ENCODE measurements around the gene PANK4.

The PANK4 gene

GRCh38 chr1:2496087-2496622, 30.2 kb downstream of the PANK4 start:
- Histone ChIP-seq H3K9me3 (ENCODE audit: insufficient read depth, low read depth, low read length) (no peaks in the 10 kb centered on the region), H3K9ac (ENCODE audit: low read depth, low read length) (no peak overlapping the region), H3K27ac (ENCODE audit: low read length) (no peak overlapping the region), H3K4me3 (ENCODE audit: low read length) (no peak overlapping the region), H3K36me3 (ENCODE audit: insufficient read depth, low read depth, low read length) (no peaks in the 10 kb centered on the region), H3K4me1 (ENCODE audit: insufficient read depth, low read length) (no peaks in the 10 kb centered on the region), H3K27me3 (ENCODE audit: insufficient read depth, low read length) (no peaks in the 10 kb centered on the region; the same call in 1 of the 2 replicates)

DNA sequence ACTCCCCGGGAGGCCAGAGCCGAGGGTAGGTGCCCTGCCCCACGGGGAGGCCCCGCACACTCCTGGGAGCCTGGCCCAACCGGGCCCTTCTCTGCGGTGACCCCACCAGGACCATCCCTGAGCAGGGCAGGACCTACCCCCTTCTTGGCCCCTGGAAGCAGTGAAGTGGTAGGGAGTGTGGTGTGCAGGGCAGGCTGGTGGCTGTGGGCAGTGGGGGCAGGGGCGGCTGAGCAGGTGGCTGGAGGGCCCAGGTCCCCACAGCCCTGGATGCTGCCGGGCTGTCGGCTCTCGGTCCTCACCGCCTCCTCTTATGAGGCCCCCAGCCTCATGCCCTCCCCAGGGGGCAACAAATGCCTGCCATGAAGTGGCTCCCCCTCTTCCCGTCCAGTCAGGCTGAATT, 30.9 kb downstream of the PANK4 start:
- Histone ChIP-seq H3K36me3 (ENCODE audit: insufficient read depth, low read depth, low read length) (no peaks in the 10 kb centered on the region), H3K27ac (ENCODE audit: low read length) (no peak overlapping the region), H3K9ac (ENCODE audit: low read depth, low read length) (no peak overlapping the region), H3K27me3 (ENCODE audit: insufficient read depth, low read length) (no peaks in the 10 kb centered on the region; the same call in 1 of the 2 replicates), H3K4me3 (ENCODE audit: low read length) (no peak overlapping the region), H3K4me1 (ENCODE audit: insufficient read depth, low read length) (no peaks in the 10 kb centered on the region), H3K9me3 (ENCODE audit: insufficient read depth, low read depth, low read length) (no peaks in the 10 kb centered on the region)

DNA sequence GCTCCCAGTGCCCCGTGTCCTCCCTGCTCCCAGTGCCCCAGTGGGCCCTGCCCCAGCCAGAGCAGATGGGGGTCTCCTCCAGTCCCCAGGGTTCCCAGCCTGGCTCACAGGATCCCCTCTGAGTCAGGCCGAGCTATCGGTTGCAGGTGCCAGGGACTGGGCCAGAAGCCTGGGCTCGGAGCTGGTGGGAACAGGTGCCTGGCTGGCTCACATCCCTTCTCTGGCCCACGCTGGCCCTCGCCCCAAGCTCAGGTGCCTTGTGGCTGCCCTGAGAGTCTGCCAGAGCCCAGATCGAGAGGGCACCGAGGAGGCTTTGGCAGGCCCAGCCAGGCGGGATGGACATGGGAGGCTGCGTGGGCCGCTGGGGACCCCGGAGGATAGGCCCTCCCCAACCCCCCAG, 31.4 kb downstream of the PANK4 start:
- H3K9ac ChIP-seq (ENCODE audit: low read depth, low read length): no peak overlapping the region
- H3K27ac ChIP-seq (ENCODE audit: low read length): no peak overlapping the region
- no peaks in the 10 kb centered on the region; the same call in 1 of the 2 replicates for H3K27me3 ChIP-seq (ENCODE audit: insufficient read depth, low read length)
- H3K4me3 ChIP-seq (ENCODE audit: low read length): no peak overlapping the region
- H3K9me3 ChIP-seq (ENCODE audit: insufficient read depth, low read depth, low read length): no peaks in the 10 kb centered on the region
- no peaks in the 10 kb centered on the region for H3K4me1 ChIP-seq (ENCODE audit: insufficient read depth, low read length)
- H3K36me3 ChIP-seq (ENCODE audit: insufficient read depth, low read depth, low read length): no peaks in the 10 kb centered on the region

DNA sequence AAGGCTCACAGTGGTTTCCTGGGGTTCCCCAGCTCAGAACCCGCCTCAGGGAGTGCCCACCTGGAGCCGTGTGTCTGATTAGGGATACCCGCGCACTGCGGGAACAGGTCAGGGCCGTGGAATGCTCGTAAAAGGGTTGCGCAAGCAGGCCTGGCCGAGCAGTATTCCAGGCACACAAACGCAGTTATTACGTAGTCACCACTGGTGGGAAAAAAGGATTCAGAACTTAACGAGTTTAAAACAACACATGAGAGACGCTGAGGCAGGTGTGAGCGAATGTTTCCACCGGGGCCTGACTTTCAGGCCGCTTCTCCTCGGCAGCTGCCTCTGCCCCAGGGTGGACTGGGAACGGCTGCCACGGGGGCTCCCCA, 32.1 kb downstream of the PANK4 start:
- Histone ChIP-seq H3K27ac (ENCODE audit: low read length) (no peak overlapping the region), H3K4me1 (ENCODE audit: insufficient read depth, low read length) (no peaks in the 10 kb centered on the region), H3K27me3 (ENCODE audit: insufficient read depth, low read length) (no peaks in the 10 kb centered on the region; the same call in 1 of the 2 replicates)

DNA sequence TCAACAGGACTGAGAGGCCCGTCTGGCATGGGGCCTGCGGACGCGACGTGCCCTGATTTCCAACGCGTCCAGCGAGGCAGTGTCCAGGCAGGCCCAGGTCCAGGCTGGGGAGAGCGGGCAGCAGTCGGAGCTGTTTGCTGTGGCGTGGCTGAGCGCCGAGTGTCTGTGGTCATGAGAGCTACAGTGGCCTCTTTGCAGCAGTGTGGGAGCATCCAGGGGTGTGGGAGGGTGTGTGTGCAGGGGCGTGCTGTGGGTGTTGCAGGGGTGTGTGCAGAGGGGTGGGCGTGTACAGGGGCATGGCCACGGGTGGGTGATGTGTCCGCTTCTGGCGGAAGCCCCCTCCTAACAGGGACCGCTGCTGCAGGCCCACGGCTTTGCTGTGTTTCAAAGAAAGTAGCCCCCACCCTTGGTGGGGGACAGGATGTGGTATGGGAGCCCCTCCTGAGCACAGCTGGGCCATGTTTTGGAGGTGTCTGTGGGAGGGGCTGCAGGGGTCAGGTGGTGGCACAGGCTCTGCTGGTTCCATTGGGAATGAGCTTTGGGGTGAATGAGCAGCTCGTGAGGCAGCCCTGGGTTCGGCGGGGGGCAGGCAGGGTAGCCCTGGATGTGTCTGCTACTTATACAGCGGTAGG, 32.6 kb downstream of the PANK4 start:
- H3K4me3 ChIP-seq (ENCODE audit: low read length): no peak overlapping the region
- H3K27ac ChIP-seq (ENCODE audit: low read length): no peak overlapping the region
- no peaks in the 10 kb centered on the region; the same call in 1 of the 2 replicates for H3K27me3 ChIP-seq (ENCODE audit: insufficient read depth, low read length)
- H3K4me1 ChIP-seq (ENCODE audit: insufficient read depth, low read length): no peaks in the 10 kb centered on the region
- no peak overlapping the region for H3K9ac ChIP-seq (ENCODE audit: low read depth, low read length)
- no peaks in the 10 kb centered on the region for H3K36me3 ChIP-seq (ENCODE audit: insufficient read depth, low read depth, low read length)
- no peaks in the 10 kb centered on the region for H3K9me3 ChIP-seq (ENCODE audit: insufficient read depth, low read depth, low read length)

More for the DNA sequence above, 32.1 kb downstream of the PANK4 start:
- Histone ChIP-seq H3K36me3 (ENCODE audit: insufficient read depth, low read depth, low read length) (no peaks in the 10 kb centered on the region), H3K9me3 (ENCODE audit: insufficient read depth, low read depth, low read length) (no peaks in the 10 kb centered on the region), H3K4me3 (ENCODE audit: low read length) (no peak overlapping the region), H3K9ac (ENCODE audit: low read depth, low read length) (no peak overlapping the region)

GRCh38 chr1:2493218-2493617, 33.2 kb downstream of the PANK4 start:
- Histone ChIP-seq H3K36me3 (ENCODE audit: insufficient read depth, low read depth, low read length) (no peaks in the 10 kb centered on the region), H3K4me1 (ENCODE audit: insufficient read depth, low read length) (no peaks in the 10 kb centered on the region), H3K4me3 (ENCODE audit: low read length) (no peak overlapping the region), H3K9me3 (ENCODE audit: insufficient read depth, low read depth, low read length) (no peaks in the 10 kb centered on the region), H3K27me3 (ENCODE audit: insufficient read depth, low read length) (no peaks in the 10 kb centered on the region; the same call in 1 of the 2 replicates), H3K9ac (ENCODE audit: low read depth, low read length) (no peak overlapping the region), H3K27ac (ENCODE audit: low read length) (no peak overlapping the region)

GRCh38 chr1:2492091-2492490, 34.3 kb downstream of the PANK4 start:
- H3K4me3 ChIP-seq (ENCODE audit: low read length): no peak overlapping the region
- H3K27ac ChIP-seq (ENCODE audit: low read length): no peak overlapping the region
- no peaks in the 10 kb centered on the region for H3K4me1 ChIP-seq (ENCODE audit: insufficient read depth, low read length)
- H3K36me3 ChIP-seq (ENCODE audit: insufficient read depth, low read depth, low read length): no peaks in the 10 kb centered on the region
- no peak overlapping the region for H3K9ac ChIP-seq (ENCODE audit: low read depth, low read length)
- H3K27me3 ChIP-seq (ENCODE audit: insufficient read depth, low read length): no peaks in the 10 kb centered on the region; the same call in 1 of the 2 replicates
- H3K9me3 ChIP-seq (ENCODE audit: insufficient read depth, low read depth, low read length): no peaks in the 10 kb centered on the region

- Histone ChIP-seq H3K27ac (ENCODE audit: low read length) (no peak overlapping the region), H3K4me3 (ENCODE audit: low read length) (no peak overlapping the region), H3K27me3 (ENCODE audit: insufficient read depth, low read length) (no peaks in the 10 kb centered on the region), H3K9me3 (ENCODE audit: insufficient read depth, low read depth, low read length) (no peaks in the 10 kb centered on the region), H3K36me3 (ENCODE audit: insufficient read depth, low read depth, low read length) (no peaks in the 10 kb centered on the region), H3K4me1 (ENCODE audit: insufficient read depth, low read length) (no peaks in the 10 kb centered on the region), H3K9ac (ENCODE audit: low read depth, low read length) (no peak overlapping the region)
These were observed 36.8 kb downstream of the PANK4 start for GRCh38 chr1:2489615-2490014.

GRCh38 chr1:2488688-2489087, 37.7 kb downstream of the PANK4 start:
- Histone ChIP-seq H3K9me3 (ENCODE audit: insufficient read depth, low read depth, low read length) (no peaks in the 10 kb centered on the region), H3K27ac (ENCODE audit: low read length) (no peak overlapping the region), H3K4me3 (ENCODE audit: low read length) (no peak overlapping the region), H3K4me1 (ENCODE audit: insufficient read depth, low read length) (no peaks in the 10 kb centered on the region), H3K27me3 (ENCODE audit: insufficient read depth, low read length) (no peaks in the 10 kb centered on the region), H3K9ac (ENCODE audit: low read depth, low read length) (no peak overlapping the region), H3K36me3 (ENCODE audit: insufficient read depth, low read depth, low read length) (no peaks in the 10 kb centered on the region)

- H3K4me3 ChIP-seq (ENCODE audit: low read length): no peak overlapping the region
- H3K9me3 ChIP-seq (ENCODE audit: insufficient read depth, low read depth, low read length): no peaks in the 10 kb centered on the region
- H3K27me3 ChIP-seq (ENCODE audit: insufficient read depth, low read length): no peaks in the 10 kb centered on the region
These were observed 39.8 kb downstream of the PANK4 start for GRCh38 chr1:2486558-2486957.

DNA sequence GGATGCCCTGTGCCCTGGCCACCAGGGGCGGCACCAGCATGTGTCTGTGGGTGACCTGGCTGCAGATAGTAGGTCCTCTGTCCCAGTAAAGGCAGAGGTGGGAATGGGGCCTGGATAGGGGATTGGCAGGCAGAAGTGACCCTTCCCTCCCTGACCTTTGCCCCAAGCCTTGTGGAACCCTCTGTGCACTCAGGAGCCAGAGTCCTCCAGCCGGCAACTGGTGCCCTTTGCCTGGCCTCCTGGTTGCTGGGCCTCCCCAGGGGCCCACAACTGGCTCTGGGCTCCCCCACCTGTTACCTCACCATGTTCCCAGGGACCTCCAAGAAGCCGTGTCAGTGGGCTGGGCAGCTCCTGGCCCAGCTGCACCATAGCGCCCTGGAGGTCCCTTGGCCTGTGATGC, 40.4 kb downstream of the PANK4 start:
- no peaks in the 10 kb centered on the region for H3K36me3 ChIP-seq (ENCODE audit: insufficient read depth, low read depth, low read length)
- H3K9me3 ChIP-seq (ENCODE audit: insufficient read depth, low read depth, low read length): no peaks in the 10 kb centered on the region
- no peak overlapping the region for H3K27ac ChIP-seq (ENCODE audit: low read length)
- H3K4me3 ChIP-seq (ENCODE audit: low read length): no peak overlapping the region
- no peaks in the 10 kb centered on the region for H3K4me1 ChIP-seq (ENCODE audit: insufficient read depth, low read length)
- H3K9ac ChIP-seq (ENCODE audit: low read depth, low read length): no peak overlapping the region
- H3K27me3 ChIP-seq (ENCODE audit: insufficient read depth, low read length): no peaks in the 10 kb centered on the region

More at GRCh38 chr1:2486558-2486957, 39.8 kb downstream of the PANK4 start:
- no peak overlapping the region for H3K27ac ChIP-seq (ENCODE audit: low read length)
- H3K36me3 ChIP-seq (ENCODE audit: insufficient read depth, low read depth, low read length): no peaks in the 10 kb centered on the region
- no peaks in the 10 kb centered on the region for H3K4me1 ChIP-seq (ENCODE audit: insufficient read depth, low read length)
- H3K9ac ChIP-seq (ENCODE audit: low read depth, low read length): no peak overlapping the region

DNA sequence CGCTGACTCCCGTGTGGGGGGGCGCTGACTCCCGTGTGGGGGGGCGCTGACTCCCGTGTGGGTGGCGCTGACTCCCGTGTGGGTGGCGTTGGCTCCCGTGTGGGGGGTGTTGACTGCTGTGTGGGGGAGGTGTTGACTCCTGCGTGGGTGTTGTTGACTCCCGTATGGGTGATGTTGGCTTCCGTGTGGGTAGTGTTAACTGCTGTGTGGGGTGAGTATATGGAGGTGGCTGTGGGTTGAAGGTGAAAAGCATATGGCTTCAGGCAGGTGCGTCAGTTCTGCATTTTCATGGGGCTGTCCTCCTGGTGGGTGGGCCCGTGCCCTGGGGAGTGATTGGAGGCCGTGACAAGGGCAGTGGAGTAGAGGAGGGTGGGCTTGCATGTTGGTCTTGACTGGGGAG, 42.4 kb downstream of the PANK4 start:
- no peak overlapping the region for H3K27ac ChIP-seq (ENCODE audit: low read length)
- H3K4me3 ChIP-seq (ENCODE audit: low read length): no peak overlapping the region
- H3K9me3 ChIP-seq (ENCODE audit: insufficient read depth, low read depth, low read length): no peaks in the 10 kb centered on the region
- H3K9ac ChIP-seq (ENCODE audit: low read depth, low read length): no peak overlapping the region
- H3K36me3 ChIP-seq (ENCODE audit: insufficient read depth, low read depth, low read length): no peaks in the 10 kb centered on the region
- H3K27me3 ChIP-seq (ENCODE audit: insufficient read depth, low read length): no peaks in the 10 kb centered on the region
- H3K4me1 ChIP-seq (ENCODE audit: insufficient read depth, low read length): no peaks in the 10 kb centered on the region

All from iPS-20b (cell line).